Loucy (cell line): ENCODE measurements around the gene SLC6A2.

ENCODE experiments used
- H2AFZ ChIP-seq: fragments of 200-600 bp; sonication (generic); 2 replicates; pipeline ENCODE4 v1.6.0; 2016; ENCODE audit warnings: antibody characterized with exemption, mild to moderate bottlenecking, low read length, moderate library complexity
- H3F3A ChIP-seq: fragments of 200-600 bp; 2 replicates; pipeline ENCODE4 v1.6.0; 2016; ENCODE audit warnings: antibody characterized with exemption, low read depth, mild to moderate bottlenecking
- H3K27me3 ChIP-seq: fragments of 200-600 bp; sonication (generic); 2 replicates; pipeline ENCODE4 v1.6.1; 2014; ENCODE audit warnings: low read length, mild to moderate bottlenecking; ENCODE audit not compliant: insufficient read depth, poor library complexity, severe bottlenecking
- H3K36me3 ChIP-seq: fragments of 200-600 bp; sonication (generic); 2 replicates; pipeline ENCODE4 v1.6.1; 2016; ENCODE audit warnings: low read length; ENCODE audit not compliant: insufficient read depth
- H3K4me1 ChIP-seq: fragments of 200-600 bp; sonication (generic); 2 replicates; pipeline ENCODE4 v1.5.1; 2014; ENCODE audit warnings: low read length, mild to moderate bottlenecking; ENCODE audit not compliant: insufficient read depth, poor library complexity, severe bottlenecking
- H3K4me2 ChIP-seq: fragments of 200-600 bp; sonication (generic); 2 replicates; pipeline ENCODE4 v1.6.0; 2014; ENCODE audit warnings: antibody characterized with exemption, low read length, low read depth, mild to moderate bottlenecking; ENCODE audit not compliant: poor library complexity, severe bottlenecking
- H3K4me3 ChIP-seq: fragments of 200-600 bp; sonication (generic); 2 replicates; pipeline ENCODE4 v1.5.1; 2014; ENCODE audit warnings: low read length, mild to moderate bottlenecking, mixed read lengths; ENCODE audit not compliant: poor library complexity, severe bottlenecking
- H3K79me2 ChIP-seq: fragments of 200-600 bp; sonication (generic); 2 replicates; pipeline ENCODE4 v1.6.1; 2014; ENCODE audit warnings: low read length; ENCODE audit not compliant: insufficient read depth
- H3K9ac ChIP-seq: fragments of 200-600 bp; sonication (generic); 2 replicates; pipeline ENCODE4 v1.6.0; 2014; ENCODE audit warnings: mild to moderate bottlenecking, low read depth, low read length, moderate library complexity; ENCODE audit not compliant: poor library complexity, severe bottlenecking
- H3K9me2 ChIP-seq: fragments of 200-600 bp; sonication (generic); replicated peaks from 2 replicates; pipeline ENCODE4 v1.6.1; 2016; ENCODE audit warnings: low read depth, low read length, mixed read lengths
- H3K9me3 ChIP-seq: fragments of 200-600 bp; sonication (generic); 2 replicates; pipeline ENCODE4 v1.6.1; 2014; ENCODE audit warnings: mild to moderate bottlenecking, antibody characterized with exemption, low read length, low read depth; ENCODE audit not compliant: insufficient read depth
- H4K20me1 ChIP-seq: fragments of 200-600 bp; sonication (generic); 2 replicates; pipeline ENCODE4 v1.6.0; 2014; ENCODE audit warnings: antibody characterized with exemption, low read length, mild to moderate bottlenecking; ENCODE audit not compliant: insufficient read depth, poor library complexity, severe bottlenecking
- CTCF ChIP-seq: fragments of 200-600 bp; sonication (generic); conservative IDR thresholded peaks from 2 replicates; pipeline ENCODE4 v1.5.1; 2014; ENCODE audit warnings: mild to moderate bottlenecking, antibody characterized with exemption, low read length
- EZH2phosphoT487 ChIP-seq: fragments of 200-600 bp; IDR thresholded peaks from 2 replicates; pipeline ENCODE4 v1.6.1; 2018; ENCODE audit warnings: antibody characterized with exemption, mild to moderate bottlenecking, moderate library complexity, borderline replicate concordance

Gene SLC6A2

GRCh38 chr16:55645986-55646385 lies 9.8 kb upstream of the SLC6A2 start:
- Histone ChIP-seq H3F3A (no peaks in the 10 kb centered on the region), H3K4me1 (no peaks in the 10 kb centered on the region), H3K9ac (no peak overlapping the region), H3K79me2 (no peaks in the 10 kb centered on the region), H3K9me3 (no peaks in the 10 kb centered on the region), H4K20me1 (no peaks in the 10 kb centered on the region), H3K9me2 (no peaks in the 10 kb centered on the region), H3K27me3 (no peaks in the 10 kb centered on the region), H3K4me2 (no peak overlapping the region), H3K36me3 (no peaks in the 10 kb centered on the region), H3K4me3 (no peak overlapping the region), H2AFZ (no peak overlapping the region)
- no peak for TF ChIP-seq EZH2phosphoT487
- no peak for TF ChIP-seq CTCF

GRCh38 chr16:55647343-55647742 lies 8.4 kb upstream of the SLC6A2 start:
- Histone ChIP-seq H3F3A (no peaks in the 10 kb centered on the region), H2AFZ (no peak overlapping the region), H3K27me3 (no peaks in the 10 kb centered on the region), H3K4me3 (no peak overlapping the region), H4K20me1 (no peaks in the 10 kb centered on the region), H3K79me2 (no peaks in the 10 kb centered on the region), H3K9me3 (no peaks in the 10 kb centered on the region), H3K9ac (no peak overlapping the region), H3K36me3 (no peaks in the 10 kb centered on the region), H3K4me2 (no peak overlapping the region), H3K9me2 (no peaks in the 10 kb centered on the region), H3K4me1 (no peaks in the 10 kb centered on the region)
- no peak for TF ChIP-seq CTCF
- TF ChIP-seq EZH2phosphoT487 = no peak

GRCh38 chr16:55647798-55648197 lies 8.0 kb upstream of the SLC6A2 start:
- no peak overlapping the region for H3K9ac ChIP-seq
- no peaks in the 10 kb centered on the region for H3K4me1 ChIP-seq
- no peak overlapping the region for H3K4me3 ChIP-seq
- H3F3A ChIP-seq = no peaks in the 10 kb centered on the region
- no peaks in the 10 kb centered on the region for H3K27me3 ChIP-seq
- no peak overlapping the region for H2AFZ ChIP-seq
- no peak for TF ChIP-seq EZH2phosphoT487
- TF ChIP-seq CTCF = no peak
- no peaks in the 10 kb centered on the region for H3K9me2 ChIP-seq
- no peaks in the 10 kb centered on the region for H3K36me3 ChIP-seq
- no peaks in the 10 kb centered on the region for H3K9me3 ChIP-seq
- H3K79me2 ChIP-seq = no peaks in the 10 kb centered on the region
- no peak overlapping the region for H3K4me2 ChIP-seq
- H4K20me1 ChIP-seq = no peaks in the 10 kb centered on the region
